NT2/D1 (cell line): ENCODE measurements around the gene ADAMTS4.

Experiments
- DNase-seq: peaks from one replicate; pipeline ENCODE4 v3.0.0-alpha.2; 2011; ENCODE audit warnings: low read depth, low spot score
- H3K27me3 ChIP-seq: 2 replicates; pipeline ENCODE4 v1.6.0; 2011; ENCODE audit warnings: mild to moderate bottlenecking; ENCODE audit not compliant: insufficient read length, insufficient read depth
- H3K36me3 ChIP-seq: 2 replicates; pipeline ENCODE4 v1.6.1; 2011; ENCODE audit warnings: mild to moderate bottlenecking, low read length, mixed read lengths; ENCODE audit not compliant: insufficient read depth, insufficient read length
- H3K4me1 ChIP-seq: 2 replicates; pipeline ENCODE4 v1.5.1; 2011; ENCODE audit not compliant: insufficient read depth, insufficient read length
- H3K4me3 ChIP-seq: 2 replicates; pipeline ENCODE4 v1.5.1; 2011; ENCODE audit warnings: low read depth; ENCODE audit not compliant: insufficient read length
- H3K9ac ChIP-seq: 2 replicates; pipeline ENCODE4 v1.6.0; 2011; ENCODE audit warnings: low read depth; ENCODE audit not compliant: insufficient read length
- H3K9me3 ChIP-seq: 2 replicates; pipeline ENCODE4 v1.5.1; 2011; ENCODE audit warnings: mild to moderate bottlenecking, low read length; ENCODE audit not compliant: insufficient read depth
- SUZ12 ChIP-seq: IDR thresholded peaks from 2 replicates; pipeline ENCODE4 v1.6.1; 2011; ENCODE audit not compliant: insufficient read length, insufficient read depth; ENCODE audit errors: extremely low read depth
- YY1 ChIP-seq: IDR thresholded peaks from 2 replicates; pipeline ENCODE4 v1.6.1; 2011; ENCODE audit not compliant: insufficient read length, insufficient read depth
- ZNF274 ChIP-seq: IDR thresholded peaks from 2 replicates; pipeline ENCODE4 v1.6.1; 2011; ENCODE audit warnings: mild to moderate bottlenecking, low read depth, low read length

ADAMTS4 gene

GRCh38 chr1:161199506-161200139 is 769 bp upstream of the ADAMTS4 start:
- Histone ChIP-seq H3K9ac (peak overlapping the region; percentile 86), H3K4me1 (peaks cover 42% of the 10 kb centered on the region), H3K4me3 (peak overlapping the region; percentile 12), H3K27me3 (no peaks in the 10 kb centered on the region), H3K9me3 (no peaks in the 10 kb centered on the region), H3K36me3 (peaks cover 35% of the 10 kb centered on the region)
- TF ChIP-seq SUZ12 (no peak), ZNF274 (no peak), YY1 (no peak)
- DNase-seq: no peak

DNA sequence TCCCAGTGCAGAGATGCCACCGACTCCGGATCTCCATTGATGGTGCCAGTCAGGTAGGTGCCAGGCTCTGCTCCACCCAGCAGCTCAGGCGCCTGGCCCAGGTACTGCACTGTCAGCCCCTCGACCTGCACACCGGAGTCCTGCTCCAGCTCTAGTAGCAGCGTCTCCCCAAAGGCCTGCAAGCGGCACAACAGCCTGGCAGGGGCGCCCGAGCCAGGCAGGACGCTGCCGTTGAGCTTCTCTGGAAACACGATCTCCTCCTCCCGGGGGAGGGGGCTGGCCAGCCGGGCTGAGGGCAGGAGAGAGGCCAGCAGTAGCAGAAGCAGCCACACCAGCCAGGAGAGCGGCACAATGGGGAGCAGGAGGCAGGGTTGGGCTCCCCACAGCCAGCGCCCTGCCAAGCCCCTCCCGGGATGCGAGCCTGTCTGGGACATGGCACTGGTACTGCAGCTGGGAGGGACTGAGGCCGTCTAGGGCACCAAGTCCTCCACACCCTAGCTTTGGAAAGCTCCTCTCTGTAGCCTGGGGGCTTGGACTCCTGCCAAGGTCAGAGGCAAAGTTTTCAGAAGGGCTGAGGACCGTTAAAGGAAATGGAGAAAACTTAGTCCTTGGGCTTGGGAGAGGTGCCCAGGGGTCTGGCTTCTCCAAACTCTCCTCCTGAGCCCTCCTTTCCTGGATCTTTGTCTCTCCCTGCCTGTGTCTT is 509 bp downstream of the ADAMTS4 start:
- Histone ChIP-seq H3K4me1 (peaks cover 41% of the 10 kb centered on the region), H3K27me3 (no peaks in the 10 kb centered on the region), H3K9me3 (no peaks in the 10 kb centered on the region), H3K36me3 (peaks cover 34% of the 10 kb centered on the region), H3K4me3 (peak overlapping the region; percentile 52), H3K9ac (peak overlapping the region; percentile 86)
- TF ChIP-seq ZNF274: no peak
- TF ChIP-seq YY1: no peak
- no peak for TF ChIP-seq SUZ12
- peak; percentile 55 for DNase-seq

DNA sequence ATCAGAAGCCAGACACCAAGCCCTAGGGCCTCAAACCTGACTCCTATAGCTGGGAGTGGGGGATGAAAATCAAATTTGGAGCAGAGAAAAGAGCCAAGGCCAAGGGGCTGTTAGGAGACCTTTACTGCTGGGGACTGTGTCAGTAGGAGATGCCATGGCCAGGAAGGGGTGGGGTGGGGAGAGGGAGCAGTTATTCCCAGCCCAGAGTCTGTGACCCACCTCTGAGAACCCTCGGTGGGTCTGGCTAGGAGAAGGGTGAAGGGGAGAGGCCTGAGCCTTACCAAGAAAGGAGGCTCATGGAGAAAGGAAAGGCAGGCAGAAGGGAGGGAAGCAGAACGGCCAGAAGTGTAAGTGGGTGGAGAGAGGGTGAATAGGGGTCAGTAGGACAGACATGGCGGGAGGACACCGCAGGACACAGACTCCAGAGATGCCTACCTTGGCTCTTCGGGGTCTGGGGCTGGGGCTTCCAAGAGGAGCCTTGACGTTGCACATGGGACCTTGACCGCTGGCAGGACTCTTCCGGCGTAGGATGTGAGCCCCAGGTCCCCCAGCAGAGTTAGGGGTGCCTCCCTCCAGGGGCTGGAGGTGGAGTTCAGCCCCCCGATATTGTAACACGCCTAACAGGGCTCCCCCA is 1.2 kb downstream of the ADAMTS4 start:
- H3K4me3 ChIP-seq: peak overlapping the region; percentile 52
- H3K4me1 ChIP-seq: peaks cover 40% of the 10 kb centered on the region
- H3K36me3 ChIP-seq: peaks cover 37% of the 10 kb centered on the region
- no peaks in the 10 kb centered on the region for H3K9me3 ChIP-seq
- H3K9ac ChIP-seq: peak overlapping the region; percentile 86
- H3K27me3 ChIP-seq: no peaks in the 10 kb centered on the region
- TF ChIP-seq ZNF274 (no peak), SUZ12 (no peak), YY1 (no peak)
- DNase-seq: no peak

DNA sequence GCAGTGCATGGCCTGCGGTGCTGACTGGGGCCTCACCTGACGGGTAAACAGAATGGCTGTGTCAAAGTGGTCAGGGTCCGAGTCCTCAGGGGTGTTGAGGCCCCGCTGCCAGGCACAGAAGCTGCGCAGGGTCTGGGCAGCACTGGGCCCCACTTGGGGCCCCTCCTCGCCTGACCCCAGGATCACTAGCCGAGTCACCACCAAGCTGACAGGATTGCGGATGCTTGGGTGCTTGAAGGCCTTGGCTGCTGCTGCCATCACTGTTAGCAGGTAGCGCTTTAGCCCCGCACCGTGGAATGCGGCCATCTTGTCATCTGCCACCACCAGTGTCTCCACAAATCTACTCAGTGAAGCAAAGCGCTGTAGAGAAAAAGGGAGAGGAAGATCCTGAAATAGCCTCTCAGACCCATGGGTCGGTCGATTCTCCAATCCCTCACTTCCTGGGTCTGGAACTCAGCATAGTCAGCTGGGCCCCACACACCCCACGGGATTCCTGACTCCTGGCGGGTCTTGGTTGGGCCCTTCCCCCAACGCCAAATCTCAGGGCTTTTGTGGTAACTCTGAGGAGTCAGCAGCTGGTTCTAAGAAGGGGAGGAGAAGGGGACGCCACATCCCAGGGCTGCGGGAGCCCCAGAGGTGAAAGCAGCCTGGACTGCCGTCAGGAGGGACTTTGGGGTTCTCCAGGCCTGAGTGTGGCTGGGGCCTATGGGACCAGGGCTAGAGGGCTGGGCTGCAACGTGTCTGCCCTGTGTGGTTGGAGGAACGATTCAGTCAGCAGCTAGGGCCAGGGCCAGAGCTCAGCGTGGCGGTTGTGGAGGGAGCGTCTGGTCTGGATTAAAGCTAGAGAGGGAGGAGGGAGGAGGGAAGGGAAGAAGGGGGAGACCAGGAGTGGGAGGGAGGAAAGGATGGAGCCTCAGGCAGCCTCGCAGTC is 2.1 kb downstream of the ADAMTS4 start:
- peak overlapping the region; percentile 52 for H3K4me3 ChIP-seq
- no peak for DNase-seq
- no peak for TF ChIP-seq YY1
- TF ChIP-seq ZNF274: no peak
- no peak for TF ChIP-seq SUZ12

GRCh38 chr1:161196111-161196510 is 2.7 kb downstream of the ADAMTS4 start:
- TF ChIP-seq YY1 (no peak), SUZ12 (no peak), ZNF274 (no peak)
- H3K4me1 ChIP-seq: peaks cover 36% of the 10 kb centered on the region

More for the DNA sequence above, 2.1 kb downstream of the ADAMTS4 start:
- Histone ChIP-seq H3K9me3 (no peaks in the 10 kb centered on the region), H3K9ac (peak overlapping the region; percentile 86), H3K36me3 (peaks cover 45% of the 10 kb centered on the region), H3K27me3 (no peaks in the 10 kb centered on the region), H3K4me1 (peaks cover 38% of the 10 kb centered on the region)

GRCh38 chr1:161195171-161195570 is 3.7 kb downstream of the ADAMTS4 start:
- H3K36me3 ChIP-seq: peaks cover 58% of the 10 kb centered on the region
- H3K9ac ChIP-seq: no peak overlapping the region
- H3K9me3 ChIP-seq: no peaks in the 10 kb centered on the region
- no peak for TF ChIP-seq YY1
- TF ChIP-seq ZNF274: no peak
- TF ChIP-seq SUZ12: no peak
- H3K4me1 ChIP-seq: peaks cover 31% of the 10 kb centered on the region
- H3K4me3 ChIP-seq: no peak overlapping the region
- DNase-seq: no peak
- no peaks in the 10 kb centered on the region for H3K27me3 ChIP-seq

More at GRCh38 chr1:161196111-161196510, 2.7 kb downstream of the ADAMTS4 start:
- Histone ChIP-seq H3K27me3 (no peaks in the 10 kb centered on the region), H3K9me3 (no peaks in the 10 kb centered on the region), H3K36me3 (peaks cover 52% of the 10 kb centered on the region), H3K9ac (no peak overlapping the region), H3K4me3 (no peak overlapping the region)
- no peak for DNase-seq
